ENCODE measurements around the gene GABRB1.

The GABRB1 gene

DNA sequence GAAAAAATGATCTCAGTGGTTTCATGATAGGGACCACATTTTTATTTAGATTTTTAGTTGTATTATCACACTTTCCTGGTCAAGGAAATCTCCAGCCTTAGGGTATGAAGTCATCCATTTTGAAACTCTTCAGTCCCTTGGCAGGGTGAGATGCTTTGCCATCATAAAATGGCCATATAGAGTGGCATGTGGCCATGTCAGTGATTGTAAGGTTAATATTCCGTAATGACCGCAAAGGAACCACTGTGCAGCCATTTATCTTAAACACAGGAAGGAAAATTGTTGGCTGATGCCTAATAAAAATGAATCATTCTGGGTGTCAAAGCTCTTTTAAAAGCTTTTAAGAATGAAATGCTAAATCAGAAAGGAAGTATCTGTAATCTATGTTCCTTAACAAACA is 396.6 kb downstream of the GABRB1 start:
- H3K4me1 ChIP-seq (ENCODE audit: control insufficient read depth in 5 of 5, insufficient read depth in 5 of 5, low read length in 5 of 5), result no peaks in the 10 kb centered on the region
- H3K4me3 ChIP-seq (ENCODE audit: low read depth in 1 of 5, low read length in 5 of 5), result no peak overlapping the region
- no peak overlapping the region for H3K9ac ChIP-seq (ENCODE audit: low read length in 5 of 5)
- no peak overlapping the region for H3K27ac ChIP-seq (ENCODE audit: low read depth, low read length)
- no peaks in the 10 kb centered on the region for H3K27me3 ChIP-seq (ENCODE audit: control insufficient read depth in 5 of 5, insufficient read depth in 4 of 5, low read length in 5 of 5)
- H3K9me3 ChIP-seq (ENCODE audit: control insufficient read depth in 5 of 5, low read length in 5 of 5), result no peaks in the 10 kb centered on the region
- H3K36me3 ChIP-seq (ENCODE audit: control insufficient read depth in 5 of 5, insufficient read depth in 5 of 5, low read length in 5 of 5), result no peaks in the 10 kb centered on the region

DNA sequence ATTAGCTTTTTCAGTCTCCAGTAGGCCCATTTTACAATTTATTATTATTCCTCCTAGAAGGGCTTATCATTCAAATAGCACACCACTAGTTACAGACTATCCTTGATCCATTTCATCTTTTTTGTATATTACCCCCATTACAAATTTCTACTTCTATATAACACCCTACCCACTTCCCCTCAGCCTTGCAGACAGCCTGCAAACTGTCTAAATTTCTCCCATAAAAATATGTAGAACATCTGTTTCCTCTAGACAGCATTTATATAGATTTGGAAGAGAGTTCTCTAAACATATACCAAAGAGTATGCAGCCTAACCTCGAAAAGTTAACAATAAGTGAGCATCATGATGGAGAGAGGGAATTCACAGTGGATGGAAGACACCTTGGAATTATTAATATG is 401.4 kb downstream of the GABRB1 start:
- Histone ChIP-seq H3K9me3 (ENCODE audit: control insufficient read depth in 5 of 5, low read length in 5 of 5) (no peaks in the 10 kb centered on the region), H3K4me3 (ENCODE audit: low read depth in 1 of 5, low read length in 5 of 5) (no peak overlapping the region), H3K9ac (ENCODE audit: low read length in 5 of 5) (no peak overlapping the region), H3K4me1 (ENCODE audit: control insufficient read depth in 5 of 5, insufficient read depth in 5 of 5, low read length in 5 of 5) (no peaks in the 10 kb centered on the region), H3K36me3 (ENCODE audit: control insufficient read depth in 5 of 5, insufficient read depth in 5 of 5, low read length in 5 of 5) (no peaks in the 10 kb centered on the region), H3K27me3 (ENCODE audit: control insufficient read depth in 5 of 5, insufficient read depth in 4 of 5, low read length in 5 of 5) (no peaks in the 10 kb centered on the region), H3K27ac (ENCODE audit: low read depth, low read length) (no peak overlapping the region)

DNA sequence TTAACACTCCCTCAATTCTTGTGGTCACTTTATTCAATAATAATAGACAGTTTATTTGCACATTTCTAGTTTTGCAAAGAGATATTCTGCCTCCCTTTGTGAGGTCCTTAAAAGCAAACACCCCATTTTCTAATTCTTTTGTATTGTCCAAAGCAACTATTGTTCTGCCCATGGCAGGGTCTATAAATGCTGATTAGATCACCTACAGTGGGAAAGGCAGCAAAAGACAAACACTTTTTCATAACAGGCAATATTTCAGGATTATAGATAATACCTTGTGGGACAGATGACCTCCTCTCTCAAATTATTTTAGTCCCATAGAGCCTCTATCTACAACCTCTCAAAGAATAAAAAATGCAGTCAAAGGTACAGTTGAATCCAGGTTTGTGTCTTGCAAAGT is 403.6 kb downstream of the GABRB1 start:
- Histone ChIP-seq H3K36me3 (ENCODE audit: control insufficient read depth in 5 of 5, insufficient read depth in 5 of 5, low read length in 5 of 5) (no peaks in the 10 kb centered on the region), H3K27ac (ENCODE audit: low read depth, low read length) (no peak overlapping the region), H3K4me3 (ENCODE audit: low read depth in 1 of 5, low read length in 5 of 5) (no peak overlapping the region), H3K27me3 (ENCODE audit: control insufficient read depth in 5 of 5, insufficient read depth in 4 of 5, low read length in 5 of 5) (no peaks in the 10 kb centered on the region), H3K9me3 (ENCODE audit: control insufficient read depth in 5 of 5, low read length in 5 of 5) (no peaks in the 10 kb centered on the region), H3K4me1 (ENCODE audit: control insufficient read depth in 5 of 5, insufficient read depth in 5 of 5, low read length in 5 of 5) (no peaks in the 10 kb centered on the region), H3K9ac (ENCODE audit: low read length in 5 of 5) (no peak overlapping the region)

DNA sequence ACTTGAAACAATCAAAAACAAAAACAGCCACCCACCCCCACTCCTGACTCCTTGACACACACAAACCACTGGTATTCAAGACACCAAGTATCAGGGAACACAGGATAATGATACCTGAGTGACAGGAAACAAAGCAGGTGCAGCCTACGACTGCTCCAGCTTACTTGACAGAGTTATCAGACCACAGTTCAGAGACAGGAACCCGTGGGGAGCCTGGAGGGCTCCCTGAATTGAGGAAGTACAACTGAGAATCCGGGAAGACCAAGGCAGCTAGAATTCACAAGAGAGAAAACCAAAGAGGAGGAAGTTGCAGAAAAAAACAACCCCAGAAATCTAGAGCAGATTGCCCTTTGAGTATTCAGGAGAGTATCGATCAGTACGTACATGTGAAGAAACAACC is 411.6 kb downstream of the GABRB1 start:
- no peaks in the 10 kb centered on the region for H3K4me1 ChIP-seq (ENCODE audit: control insufficient read depth in 5 of 5, insufficient read depth in 5 of 5, low read length in 5 of 5)
- no peak overlapping the region for H3K9ac ChIP-seq (ENCODE audit: low read length in 5 of 5)
- no peak overlapping the region for H3K4me3 ChIP-seq (ENCODE audit: low read depth in 1 of 5, low read length in 5 of 5)
- H3K9me3 ChIP-seq (ENCODE audit: control insufficient read depth in 5 of 5, low read length in 5 of 5), result no peaks in the 10 kb centered on the region
- no peak overlapping the region for H3K27ac ChIP-seq (ENCODE audit: low read depth, low read length)
- H3K36me3 ChIP-seq (ENCODE audit: control insufficient read depth in 5 of 5, insufficient read depth in 5 of 5, low read length in 5 of 5), result no peaks in the 10 kb centered on the region
- no peaks in the 10 kb centered on the region for H3K27me3 ChIP-seq (ENCODE audit: control insufficient read depth in 5 of 5, insufficient read depth in 4 of 5, low read length in 5 of 5)

DNA sequence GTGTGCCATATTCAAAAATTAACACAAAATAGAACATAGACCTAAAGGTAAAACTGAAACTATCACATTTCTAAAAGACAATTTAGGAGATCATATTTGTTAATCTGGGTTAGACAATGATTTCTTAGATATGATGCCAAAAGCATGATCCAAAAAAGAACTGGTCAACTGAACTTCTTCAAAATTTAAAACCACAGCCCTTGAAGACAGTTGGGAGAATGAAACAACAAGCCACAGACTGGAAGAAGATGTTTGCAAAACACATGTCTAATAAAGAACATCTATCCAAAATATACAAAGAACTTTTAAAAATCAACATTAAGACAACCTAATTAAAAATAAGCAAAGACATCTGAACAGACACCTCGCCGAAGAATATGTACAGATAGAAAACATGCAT is 412.7 kb downstream of the GABRB1 start:
- no peak overlapping the region for H3K4me3 ChIP-seq (ENCODE audit: low read depth in 1 of 5, low read length in 5 of 5)
- no peaks in the 10 kb centered on the region for H3K27me3 ChIP-seq (ENCODE audit: control insufficient read depth in 5 of 5, insufficient read depth in 4 of 5, low read length in 5 of 5)
- no peak overlapping the region for H3K27ac ChIP-seq (ENCODE audit: low read depth, low read length)
- no peak overlapping the region for H3K9ac ChIP-seq (ENCODE audit: low read length in 5 of 5)
- H3K9me3 ChIP-seq (ENCODE audit: control insufficient read depth in 5 of 5, low read length in 5 of 5), result no peaks in the 10 kb centered on the region
- peaks cover 0 to under 1% (median 0%) of the 10 kb centered on the region in 5 donors for H3K36me3 ChIP-seq (ENCODE audit: control insufficient read depth in 5 of 5, insufficient read depth in 5 of 5, low read length in 5 of 5)
- no peaks in the 10 kb centered on the region for H3K4me1 ChIP-seq (ENCODE audit: control insufficient read depth in 5 of 5, insufficient read depth in 5 of 5, low read length in 5 of 5)

DNA sequence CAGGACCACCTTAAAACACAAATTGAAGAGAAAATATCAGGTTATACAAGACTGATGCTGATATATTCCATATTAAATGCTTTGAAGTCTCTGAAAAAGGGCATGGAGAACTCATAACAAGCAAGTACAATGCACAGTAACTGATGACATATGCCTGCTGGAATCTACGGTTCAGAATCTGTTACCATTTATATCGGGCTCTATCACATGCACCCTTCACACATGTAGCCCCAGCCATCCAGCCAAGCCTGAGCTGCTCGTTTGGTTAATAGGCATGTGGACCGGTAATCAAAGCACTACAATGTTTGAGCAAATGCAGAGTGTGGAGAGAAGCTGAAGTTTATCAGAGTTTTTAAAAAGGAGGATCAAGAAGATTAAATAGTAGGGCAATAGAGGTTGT is 420.3 kb downstream of the GABRB1 start:
- Histone ChIP-seq H3K36me3 (ENCODE audit: control insufficient read depth in 5 of 5, insufficient read depth in 5 of 5, low read length in 5 of 5) (peaks cover 16 to 32% (median 22%) of the 10 kb centered on the region in 5 donors), H3K27ac (ENCODE audit: low read depth, low read length) (no peak overlapping the region), H3K27me3 (ENCODE audit: control insufficient read depth in 5 of 5, insufficient read depth in 4 of 5, low read length in 5 of 5) (no peaks in the 10 kb centered on the region)

DNA sequence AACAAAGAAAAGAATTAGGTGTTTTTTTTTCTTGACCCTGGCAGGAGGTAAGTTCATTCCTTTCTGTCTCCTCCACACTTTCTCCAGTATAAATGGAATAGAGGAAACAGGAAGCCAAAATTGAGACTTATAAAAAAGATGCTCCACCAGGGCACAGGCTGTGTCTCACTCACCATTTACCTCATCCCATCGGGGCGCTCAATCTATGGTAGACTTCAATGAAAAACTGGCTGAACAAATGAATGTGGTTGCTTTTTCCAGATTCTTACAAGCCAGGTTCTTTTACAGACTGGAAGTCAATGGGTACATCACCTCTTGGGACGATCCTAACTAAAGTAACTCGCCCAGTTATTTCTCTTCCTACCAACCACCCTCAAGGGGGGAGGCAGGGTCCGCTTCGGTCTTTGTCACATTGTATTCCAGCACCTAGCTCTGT is 431.4 kb downstream of the GABRB1 start:
- Histone ChIP-seq H3K9ac (ENCODE audit: low read length in 5 of 5) (peak overlapping the region; percentile 41 to 88 (median 73)), H3K4me3 (ENCODE audit: low read depth in 1 of 5, low read length in 5 of 5) (peak overlapping the region; percentile 79 to 96 (median 89)), H3K27ac (ENCODE audit: low read depth, low read length) (peak overlapping the region; percentile 52), H3K4me1 (ENCODE audit: control insufficient read depth in 5 of 5, insufficient read depth in 5 of 5, low read length in 5 of 5) (peaks cover 0 to 16% (median 14%) of the 10 kb centered on the region in 5 donors), H3K36me3 (ENCODE audit: control insufficient read depth in 5 of 5, insufficient read depth in 5 of 5, low read length in 5 of 5) (peaks cover 0 to 13% (median 2%) of the 10 kb centered on the region in 5 donors), H3K9me3 (ENCODE audit: control insufficient read depth in 5 of 5, low read length in 5 of 5) (no peaks in the 10 kb centered on the region), H3K27me3 (ENCODE audit: control insufficient read depth in 5 of 5, insufficient read depth in 4 of 5, low read length in 5 of 5) (no peaks in the 10 kb centered on the region)

More for the DNA sequence above, 420.3 kb downstream of the GABRB1 start:
- Histone ChIP-seq H3K4me1 (ENCODE audit: control insufficient read depth in 5 of 5, insufficient read depth in 5 of 5, low read length in 5 of 5) (no peaks in the 10 kb centered on the region), H3K9me3 (ENCODE audit: control insufficient read depth in 5 of 5, low read length in 5 of 5) (no peaks in the 10 kb centered on the region), H3K9ac (ENCODE audit: low read length in 5 of 5) (no peak overlapping the region), H3K4me3 (ENCODE audit: low read depth in 1 of 5, low read length in 5 of 5) (no peak overlapping the region)

DNA sequence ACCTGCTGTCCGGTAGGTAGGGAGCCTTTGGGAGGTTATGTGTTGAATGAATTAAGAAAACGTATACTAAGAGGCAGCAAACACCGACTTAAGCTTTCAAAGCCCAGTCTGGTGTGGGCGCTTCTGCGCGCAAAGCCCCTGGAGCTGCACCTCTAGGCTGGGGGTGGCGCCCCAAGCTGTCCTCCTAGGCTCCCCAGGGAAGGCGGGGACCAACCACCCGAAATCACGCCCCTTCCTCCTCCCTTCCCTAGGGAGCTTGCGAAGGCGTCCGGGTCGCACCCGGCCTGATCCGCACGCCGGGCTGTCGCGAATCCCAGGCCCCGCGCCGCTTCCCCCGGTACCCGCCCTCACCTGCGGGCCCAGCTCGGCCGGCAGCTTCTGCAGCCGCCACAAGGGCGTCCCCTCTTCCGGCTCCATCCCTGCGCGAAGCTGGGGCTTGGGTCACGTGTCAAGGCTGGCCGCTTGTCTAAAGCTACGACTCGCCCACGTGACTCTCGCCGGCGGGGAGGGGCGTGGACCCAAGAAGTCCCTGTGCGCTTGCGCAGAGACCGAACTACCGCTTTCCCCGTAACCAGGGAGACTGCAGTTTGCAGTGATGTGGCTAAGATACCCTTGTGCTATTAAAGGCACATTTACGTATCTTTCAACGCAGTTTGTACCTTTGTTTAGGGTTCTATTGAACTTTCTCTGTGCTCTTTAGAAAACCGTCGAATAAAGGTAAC is 432.0 kb downstream of the GABRB1 start, which contains the start of gene COMMD8:
Gene COMMD8 (minus strand): TSS at position 468 of the 722 bp plus-strand sequence. CDS start 51 bp downstream, at position 417.
- H3K4me1 ChIP-seq (ENCODE audit: control insufficient read depth in 5 of 5, insufficient read depth in 5 of 5, low read length in 5 of 5), result peaks cover 0 to 16% (median 14%) of the 10 kb centered on the region in 5 donors
- H3K9me3 ChIP-seq (ENCODE audit: control insufficient read depth in 5 of 5, low read length in 5 of 5), result no peaks in the 10 kb centered on the region
- peak within 1 kb of the TSS; percentile 79 to 96 (median 89) for H3K4me3 ChIP-seq (ENCODE audit: low read depth in 1 of 5, low read length in 5 of 5)
- H3K27ac ChIP-seq (ENCODE audit: low read depth, low read length), result peak within 1 kb of the TSS; percentile 52
- H3K27me3 ChIP-seq (ENCODE audit: control insufficient read depth in 5 of 5, insufficient read depth in 4 of 5, low read length in 5 of 5), result no peaks in the 10 kb centered on the region
- H3K9ac ChIP-seq (ENCODE audit: low read length in 5 of 5), result peak within 1 kb of the TSS; percentile 41 to 88 (median 73)
- H3K36me3 ChIP-seq (ENCODE audit: control insufficient read depth in 5 of 5, insufficient read depth in 5 of 5, low read length in 5 of 5), result peaks cover 0 to 13% (median 2%) of the 10 kb centered on the region in 5 donors

DNA sequence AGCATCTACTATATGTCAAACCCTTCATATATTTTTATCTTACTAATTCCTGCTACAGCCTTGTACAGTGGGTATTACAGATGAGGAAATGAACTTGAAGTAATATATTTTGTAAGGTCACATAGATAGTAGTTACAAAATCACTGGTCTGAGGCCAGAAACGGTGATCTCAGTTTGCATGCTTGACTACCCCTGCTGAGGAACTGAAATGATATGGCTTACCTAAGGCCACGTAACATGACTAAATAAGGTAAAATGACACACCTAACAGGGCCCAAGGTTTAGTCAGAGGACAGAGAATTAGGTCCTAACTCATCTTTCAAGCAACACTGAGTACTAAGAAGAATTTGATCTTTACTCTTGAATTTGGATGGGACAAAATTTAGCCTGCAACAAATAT is 433.6 kb downstream of the GABRB1 start:
- peaks cover 0 to 16% (median 14%) of the 10 kb centered on the region in 5 donors for H3K4me1 ChIP-seq (ENCODE audit: control insufficient read depth in 5 of 5, insufficient read depth in 5 of 5, low read length in 5 of 5)
- no peak overlapping the region for H3K27ac ChIP-seq (ENCODE audit: low read depth, low read length)
- H3K36me3 ChIP-seq (ENCODE audit: control insufficient read depth in 5 of 5, insufficient read depth in 5 of 5, low read length in 5 of 5), result peaks cover 0 to under 1% (median 0%) of the 10 kb centered on the region in 5 donors
- H3K9ac ChIP-seq (ENCODE audit: low read length in 5 of 5), result no peak overlapping the region
- no peaks in the 10 kb centered on the region for H3K27me3 ChIP-seq (ENCODE audit: control insufficient read depth in 5 of 5, insufficient read depth in 4 of 5, low read length in 5 of 5)
- H3K9me3 ChIP-seq (ENCODE audit: control insufficient read depth in 5 of 5, low read length in 5 of 5), result no peaks in the 10 kb centered on the region
- H3K4me3 ChIP-seq (ENCODE audit: low read depth in 1 of 5, low read length in 5 of 5), result no peak overlapping the region

DNA sequence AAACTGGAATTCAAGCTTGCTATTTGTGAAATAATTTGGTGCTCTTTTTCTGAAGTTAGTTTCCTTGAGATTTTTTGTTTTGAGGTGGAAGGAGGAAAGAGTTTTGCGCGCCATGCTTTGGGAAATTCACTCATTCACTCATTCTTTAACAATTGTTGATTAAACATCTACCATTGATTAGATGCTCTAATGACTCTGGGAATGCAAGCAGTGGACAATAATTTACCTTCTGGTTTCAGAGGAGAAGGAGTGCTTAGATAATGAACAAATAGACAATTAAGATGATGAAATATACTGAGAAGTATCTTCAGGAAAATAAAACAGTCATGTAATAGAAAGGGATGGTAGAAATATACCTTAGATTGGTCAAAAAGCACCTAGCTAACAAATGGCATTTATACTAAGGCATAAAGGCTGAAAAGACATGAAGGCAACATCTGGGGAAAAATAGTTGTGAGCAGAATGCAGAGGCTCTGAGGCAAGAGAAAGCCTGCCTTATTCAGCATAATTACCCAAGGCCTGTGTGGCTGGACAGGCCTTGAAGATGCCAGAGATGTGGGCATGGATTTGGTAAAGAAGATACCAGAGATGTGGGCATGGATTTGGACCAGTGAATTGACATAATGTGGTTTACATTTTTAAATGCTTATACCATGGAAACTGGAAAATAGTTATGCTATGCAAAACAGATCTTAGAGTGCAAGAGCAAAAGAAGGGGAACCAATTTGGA is 434.9 kb downstream of the GABRB1 start:
- H3K27me3 ChIP-seq (ENCODE audit: control insufficient read depth in 5 of 5, insufficient read depth in 4 of 5, low read length in 5 of 5), result no peaks in the 10 kb centered on the region
- no peak overlapping the region for H3K9ac ChIP-seq (ENCODE audit: low read length in 5 of 5)
- no peak overlapping the region for H3K27ac ChIP-seq (ENCODE audit: low read depth, low read length)
- H3K9me3 ChIP-seq (ENCODE audit: control insufficient read depth in 5 of 5, low read length in 5 of 5), result no peaks in the 10 kb centered on the region
- H3K4me1 ChIP-seq (ENCODE audit: control insufficient read depth in 5 of 5, insufficient read depth in 5 of 5, low read length in 5 of 5), result peaks cover 0 to 16% (median 14%) of the 10 kb centered on the region in 5 donors
- no peak overlapping the region for H3K4me3 ChIP-seq (ENCODE audit: low read depth in 1 of 5, low read length in 5 of 5)
- no peaks in the 10 kb centered on the region for H3K36me3 ChIP-seq (ENCODE audit: control insufficient read depth in 5 of 5, insufficient read depth in 5 of 5, low read length in 5 of 5)

Measured in subcutaneous abdominal adipose tissue (tissue), 5 donors.